CD4-positive, alpha-beta T cell (primary cell): ENCODE measurements around the gene NTM. TPM values are rescaled to one million over a fixed set of nuclear protein-coding genes. Genes with fewer than 3 reads are reported as not detected.

Experiments used
- ATAC-seq: fragments of 200-7000 bp; cut with Tn5 transposase; one replicate; pipeline ENCODE4 v1.10.0; 2022; ENCODE audit warnings: mild to moderate bottlenecking; ENCODE audit not compliant: poor library complexity
- CTCF ChIA-PET: fragments of 350-600 bp; sonication (Branson Sonifier 250); formaldehyde crosslinking; loops from one replicate; lab custom pipeline; 2021; ENCODE audit warnings: antibody characterized with exemption, inconsistent platforms; lab: Charles Lee
- POLR2A ChIA-PET: fragments of 350-600 bp; sonication (Branson Sonifier 250); formaldehyde crosslinking; loops from one replicate; lab custom pipeline; 2021; ENCODE audit warnings: antibody characterized with exemption, inconsistent platforms; lab: Charles Lee
- DNase-seq, 14 experiments: peaks; one replicate each; pipeline ENCODE4 v3.0.0-alpha.2; 2013 to 2020; ENCODE audit warnings: mixed read lengths in 2 of 14
- H3K27ac ChIP-seq, 2 donors: one replicate each; pipeline versions ENCODE4 v1.5.1 to v1.7.0; 2013; ENCODE audit warnings: low read length in 2 of 2, low read depth in 1 of 2, mild to moderate bottlenecking in 1 of 2
- H3K27me3 ChIP-seq, 2 experiments: 1 replicate in 1 of 2; 2 replicates in 1 of 2; pipeline versions ENCODE4 v1.6.1 to v1.7.0; 2013; ENCODE audit warnings: low read length in 2 of 2, control low read depth in 1 of 2, mild to moderate bottlenecking in 1 of 2, moderate library complexity in 1 of 2; ENCODE audit not compliant: insufficient read depth in 2 of 2, control insufficient read depth in 1 of 2
- H3K36me3 ChIP-seq: one replicate; pipeline ENCODE4 v1.6.1; 2013; ENCODE audit warnings: low read length, control low read depth; ENCODE audit not compliant: insufficient read depth
- H3K4me1 ChIP-seq: one replicate; pipeline ENCODE4 v1.6.1; 2013; ENCODE audit warnings: low read length, control low read depth; ENCODE audit not compliant: insufficient read depth
- H3K4me3 ChIP-seq: one replicate; pipeline ENCODE4 v1.5.1; 2013; ENCODE audit warnings: mild to moderate bottlenecking, low read length, moderate library complexity
- H3K9me3 ChIP-seq, 2 experiments: 1 replicate in 1 of 2; 2 replicates in 1 of 2; pipeline versions ENCODE4 v1.6.1 to v1.7.0; 2013; ENCODE audit warnings: low read length in 2 of 2, mild to moderate bottlenecking in 2 of 2, control low read depth in 1 of 2, moderate library complexity in 1 of 2; ENCODE audit not compliant: control insufficient read depth in 1 of 2, insufficient read depth in 1 of 2
- H3K27ac Mint-ChIP-seq: one replicate; pipeline ENCODE4 v1.8.0; 2020; ENCODE audit warnings: mixed read lengths
- H3K27me3 Mint-ChIP-seq: one replicate; pipeline ENCODE4 v1.8.0; 2021; ENCODE audit warnings: mixed read lengths
- H3K36me3 Mint-ChIP-seq: one replicate; pipeline ENCODE4 v1.8.0; 2021; ENCODE audit warnings: low read depth, mixed read lengths
- H3K4me1 Mint-ChIP-seq: one replicate; pipeline ENCODE4 v1.8.0; 2021; ENCODE audit warnings: low read depth, mixed read lengths
- H3K4me3 Mint-ChIP-seq: one replicate; pipeline ENCODE4 v1.8.0; 2020; ENCODE audit warnings: mild to moderate bottlenecking, mixed read lengths
- H3K9me3 Mint-ChIP-seq: one replicate; pipeline ENCODE4 v1.8.0; 2020; ENCODE audit warnings: mixed read lengths
- CTCF ChIP-seq: fragments of 200-600 bp; IDR thresholded peaks from one replicate; pipeline ENCODE4 v1.8.0; 2022; ENCODE audit warnings: antibody characterized with exemption, mild to moderate bottlenecking
- intact Hi-C, 2 experiments: fragments of 100-400 bp; cut with DNase I in 1 of 2; cut with micrococcal nuclease in 1 of 2; formaldehyde crosslinking; loops; one replicate each; pipeline versions ENCODE4 v1.15.1 to v1.9.0; 2023 to 2025; cut with DNase I, micrococcal nuclease
- total RNA-seq, 174 experiments: library from RNA in 2 of 174; stranded (reverse) in 2 of 174; gene quantifications; one replicate each; pipeline ENCODE4 v1.2.3 and lab custom pipeline; 2021 to 2026

Gene NTM
- total RNA-seq, 2 experiments from 2014 or later = not detected

- no peak overlapping the region for H3K4me3 ChIP-seq
- DNase-seq (no peak), ATAC-seq (no peak)
- Mint-ChIP-seq H3K9me3 (no peaks in the 10 kb centered on the region), H3K4me3 (no peak overlapping the region), H3K4me1 (no peaks in the 10 kb centered on the region), H3K27me3 (no peaks in the 10 kb centered on the region), H3K36me3 (no peaks in the 10 kb centered on the region), H3K27ac (no peak overlapping the region)
- no peaks in the 10 kb centered on the region for H3K27me3 ChIP-seq
- no peaks in the 10 kb centered on the region for H3K36me3 ChIP-seq
- intact Hi-C loops = no loop called here
- POLR2A ChIA-PET = no interaction called here
- no peaks in the 10 kb centered on the region for H3K4me1 ChIP-seq
- H3K9me3 ChIP-seq = peaks cover 0 to 11% of the 10 kb centered on the region in 2 experiments
- TF ChIP-seq CTCF = no peak
- CTCF ChIA-PET = no interaction called here
- H3K27ac ChIP-seq = no peak overlapping the region
These were observed 682.5 kb downstream of the NTM start for GRCh38 chr11:132052904-132053303.

GRCh38 chr11:132054822-132055221 lies 684.4 kb downstream of the NTM start:
- ATAC-seq (no peak), DNase-seq (no peak)
- Histone ChIP-seq H3K9me3 (peaks cover 0 to 12% of the 10 kb centered on the region in 2 experiments), H3K27ac (no peak overlapping the region), H3K36me3 (no peaks in the 10 kb centered on the region), H3K4me3 (no peak overlapping the region), H3K27me3 (no peaks in the 10 kb centered on the region), H3K4me1 (no peaks in the 10 kb centered on the region)
- intact Hi-C loops = no loop called here
- Mint-ChIP-seq H3K36me3 (no peaks in the 10 kb centered on the region), H3K27me3 (no peaks in the 10 kb centered on the region), H3K9me3 (no peaks in the 10 kb centered on the region), H3K27ac (no peak overlapping the region), H3K4me3 (no peak overlapping the region), H3K4me1 (no peaks in the 10 kb centered on the region)
- ChIA-PET POLR2A (no interaction called here), CTCF (no interaction called here)
- no peak for TF ChIP-seq CTCF

GRCh38 chr11:132055296-132055695 lies 684.9 kb downstream of the NTM start:
- H3K27me3 ChIP-seq = no peaks in the 10 kb centered on the region
- H3K9me3 Mint-ChIP-seq = no peaks in the 10 kb centered on the region
- no peak overlapping the region for H3K27ac ChIP-seq
- DNase-seq = no peak
- no peak overlapping the region for H3K4me3 ChIP-seq
- peaks cover 0 to 12% of the 10 kb centered on the region in 2 experiments for H3K9me3 ChIP-seq
- H3K4me1 ChIP-seq = no peaks in the 10 kb centered on the region
- ChIA-PET POLR2A (no interaction called here), CTCF (no interaction called here)
- no peaks in the 10 kb centered on the region for H3K27me3 Mint-ChIP-seq
- no peaks in the 10 kb centered on the region for H3K36me3 ChIP-seq
- ATAC-seq = no peak
- TF ChIP-seq CTCF = no peak
- H3K36me3 Mint-ChIP-seq = no peaks in the 10 kb centered on the region
- no peaks in the 10 kb centered on the region for H3K4me1 Mint-ChIP-seq
- H3K27ac Mint-ChIP-seq = no peak overlapping the region
- intact Hi-C loops = no loop called here
- no peak overlapping the region for H3K4me3 Mint-ChIP-seq
